ENCODE data around the gene ADAMTSL3.

Gene ADAMTSL3, protein sequence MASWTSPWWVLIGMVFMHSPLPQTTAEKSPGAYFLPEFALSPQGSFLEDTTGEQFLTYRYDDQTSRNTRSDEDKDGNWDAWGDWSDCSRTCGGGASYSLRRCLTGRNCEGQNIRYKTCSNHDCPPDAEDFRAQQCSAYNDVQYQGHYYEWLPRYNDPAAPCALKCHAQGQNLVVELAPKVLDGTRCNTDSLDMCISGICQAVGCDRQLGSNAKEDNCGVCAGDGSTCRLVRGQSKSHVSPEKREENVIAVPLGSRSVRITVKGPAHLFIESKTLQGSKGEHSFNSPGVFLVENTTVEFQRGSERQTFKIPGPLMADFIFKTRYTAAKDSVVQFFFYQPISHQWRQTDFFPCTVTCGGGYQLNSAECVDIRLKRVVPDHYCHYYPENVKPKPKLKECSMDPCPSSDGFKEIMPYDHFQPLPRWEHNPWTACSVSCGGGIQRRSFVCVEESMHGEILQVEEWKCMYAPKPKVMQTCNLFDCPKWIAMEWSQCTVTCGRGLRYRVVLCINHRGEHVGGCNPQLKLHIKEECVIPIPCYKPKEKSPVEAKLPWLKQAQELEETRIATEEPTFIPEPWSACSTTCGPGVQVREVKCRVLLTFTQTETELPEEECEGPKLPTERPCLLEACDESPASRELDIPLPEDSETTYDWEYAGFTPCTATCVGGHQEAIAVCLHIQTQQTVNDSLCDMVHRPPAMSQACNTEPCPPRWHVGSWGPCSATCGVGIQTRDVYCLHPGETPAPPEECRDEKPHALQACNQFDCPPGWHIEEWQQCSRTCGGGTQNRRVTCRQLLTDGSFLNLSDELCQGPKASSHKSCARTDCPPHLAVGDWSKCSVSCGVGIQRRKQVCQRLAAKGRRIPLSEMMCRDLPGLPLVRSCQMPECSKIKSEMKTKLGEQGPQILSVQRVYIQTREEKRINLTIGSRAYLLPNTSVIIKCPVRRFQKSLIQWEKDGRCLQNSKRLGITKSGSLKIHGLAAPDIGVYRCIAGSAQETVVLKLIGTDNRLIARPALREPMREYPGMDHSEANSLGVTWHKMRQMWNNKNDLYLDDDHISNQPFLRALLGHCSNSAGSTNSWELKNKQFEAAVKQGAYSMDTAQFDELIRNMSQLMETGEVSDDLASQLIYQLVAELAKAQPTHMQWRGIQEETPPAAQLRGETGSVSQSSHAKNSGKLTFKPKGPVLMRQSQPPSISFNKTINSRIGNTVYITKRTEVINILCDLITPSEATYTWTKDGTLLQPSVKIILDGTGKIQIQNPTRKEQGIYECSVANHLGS (N-terminal part only)

DNA sequence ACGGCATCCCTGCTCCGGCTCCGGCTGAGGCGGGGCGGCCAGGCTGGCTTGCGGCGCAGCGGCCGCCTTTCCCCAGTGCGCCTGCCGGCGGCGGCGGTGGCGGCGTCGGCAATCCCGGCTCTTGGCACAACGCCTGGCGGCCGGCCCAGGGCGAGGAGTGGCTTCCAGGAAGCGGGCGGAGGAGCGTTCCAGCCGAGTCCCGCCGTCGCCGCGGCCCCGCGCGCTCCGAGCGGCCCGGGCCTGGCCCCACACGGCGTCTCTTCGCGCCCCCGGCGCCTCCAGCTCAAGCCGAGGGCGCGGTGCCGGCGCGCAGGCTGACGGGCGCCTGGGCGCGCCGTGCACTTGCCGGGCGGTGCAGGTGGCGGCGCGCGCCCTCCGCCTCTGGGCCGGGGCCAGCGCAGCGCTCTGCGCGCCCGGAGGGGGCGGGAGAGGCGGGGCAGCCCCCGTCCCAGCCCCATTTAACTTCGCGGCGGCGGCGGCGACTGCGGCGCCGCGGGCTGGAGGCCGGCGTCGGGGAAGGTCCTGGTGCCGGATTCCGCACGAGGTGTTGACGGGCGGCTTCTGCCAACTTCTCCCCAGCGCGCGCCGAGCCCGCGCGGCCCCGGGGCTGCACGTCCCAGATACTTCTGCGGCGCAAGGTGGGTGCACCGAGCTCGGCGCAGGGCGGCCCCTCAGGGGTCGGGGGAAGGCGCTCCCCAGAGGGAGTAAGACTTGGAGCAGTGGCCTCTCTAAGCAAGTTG lies at the start of gene ADAMTSL3:
ADAMTSL3 (plus strand) TSS at position 485 of the 740 bp plus-strand sequence. CDS start 1,639 bp downstream, outside the sequence.
- Histone ChIP-seq H3K27ac (ENCODE audit: low read depth in 2 of 2, low read length in 2 of 2) (no peak within 1 kb of the TSS), H3K9me3 (ENCODE audit: control insufficient read depth in 2 of 2, low read length in 2 of 2) (no peaks in the 10 kb centered on the region), H3K27me3 (ENCODE audit: control insufficient read depth in 2 of 2, insufficient read depth in 2 of 2, low read length in 2 of 2) (peaks cover 0 to 4% of the 10 kb centered on the region in 2 donors), H3K4me3 (ENCODE audit: low read length in 2 of 2) (peak within 1 kb of the TSS; percentile 43 to 55), H3K9ac (ENCODE audit: low read depth in 1 of 2, low read length in 2 of 2) (peak within 1 kb of the TSS in 1 of 2 donors; percentile 8), H3K36me3 (ENCODE audit: control insufficient read depth in 2 of 2, insufficient read depth in 2 of 2, low read length in 2 of 2) (no peaks in the 10 kb centered on the region), H3K4me1 (ENCODE audit: control insufficient read depth in 2 of 2, insufficient read depth in 2 of 2, low read length in 2 of 2) (no peaks in the 10 kb centered on the region)

- Histone ChIP-seq H3K4me3 (ENCODE audit: low read length in 2 of 2) (no peak overlapping the region), H3K9ac (ENCODE audit: low read depth in 1 of 2, low read length in 2 of 2) (no peak overlapping the region), H3K36me3 (ENCODE audit: control insufficient read depth in 2 of 2, insufficient read depth in 2 of 2, low read length in 2 of 2) (no peaks in the 10 kb centered on the region), H3K9me3 (ENCODE audit: control insufficient read depth in 2 of 2, low read length in 2 of 2) (no peaks in the 10 kb centered on the region), H3K27ac (ENCODE audit: low read depth in 2 of 2, low read length in 2 of 2) (no peak overlapping the region), H3K27me3 (ENCODE audit: control insufficient read depth in 2 of 2, insufficient read depth in 2 of 2, low read length in 2 of 2) (no peaks in the 10 kb centered on the region), H3K4me1 (ENCODE audit: control insufficient read depth in 2 of 2, insufficient read depth in 2 of 2, low read length in 2 of 2) (no peaks in the 10 kb centered on the region)
These were observed 49.4 kb upstream of the ADAMTSL3 start for GRCh38 chr15:83604549-83604948.

DNA sequence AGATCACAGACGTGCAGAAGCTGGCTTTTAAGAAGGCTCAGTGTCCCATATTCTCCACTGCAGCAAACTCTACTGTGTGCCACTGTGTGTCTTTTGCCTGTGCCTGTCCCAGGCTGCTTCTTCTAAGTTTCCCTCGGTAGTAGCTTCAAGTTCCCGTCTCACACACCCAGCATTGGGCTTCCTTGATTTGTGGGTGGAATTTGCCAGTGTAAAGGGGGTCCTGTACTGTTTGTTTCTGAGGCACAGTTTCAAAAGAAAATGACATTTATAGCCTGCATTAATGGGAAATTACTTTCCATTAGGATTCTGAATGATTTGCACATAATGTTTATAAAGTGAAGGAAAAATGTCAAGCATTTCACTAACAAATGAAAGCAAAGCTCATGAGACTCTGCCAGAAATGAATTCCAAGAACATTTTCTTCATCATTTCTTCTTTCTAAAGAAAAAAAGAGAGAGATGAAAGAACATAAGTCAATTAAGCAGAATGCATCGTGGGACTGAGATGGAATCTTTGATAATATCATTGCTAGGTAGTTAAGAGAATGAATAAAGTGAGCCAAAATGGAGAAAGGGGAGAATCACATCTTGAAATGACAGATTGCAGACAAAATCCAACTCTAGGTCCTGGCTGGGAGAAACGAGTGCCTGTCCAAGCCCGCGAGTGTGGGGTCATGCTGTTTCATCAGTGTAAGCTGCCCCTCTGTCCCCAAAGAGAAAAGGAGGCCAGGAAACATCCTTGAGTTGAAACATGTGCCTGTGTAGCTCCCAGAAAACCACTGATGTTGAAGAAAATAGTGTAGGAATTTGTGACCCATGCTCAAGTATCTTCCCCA lies 48.6 kb upstream of the ADAMTSL3 start:
- Histone ChIP-seq H3K27me3 (ENCODE audit: control insufficient read depth in 2 of 2, insufficient read depth in 2 of 2, low read length in 2 of 2) (no peaks in the 10 kb centered on the region), H3K27ac (ENCODE audit: low read depth in 2 of 2, low read length in 2 of 2) (no peak overlapping the region), H3K36me3 (ENCODE audit: control insufficient read depth in 2 of 2, insufficient read depth in 2 of 2, low read length in 2 of 2) (no peaks in the 10 kb centered on the region), H3K9ac (ENCODE audit: low read depth in 1 of 2, low read length in 2 of 2) (no peak overlapping the region), H3K4me1 (ENCODE audit: control insufficient read depth in 2 of 2, insufficient read depth in 2 of 2, low read length in 2 of 2) (no peaks in the 10 kb centered on the region), H3K4me3 (ENCODE audit: low read length in 2 of 2) (no peak overlapping the region), H3K9me3 (ENCODE audit: control insufficient read depth in 2 of 2, low read length in 2 of 2) (no peaks in the 10 kb centered on the region)

DNA sequence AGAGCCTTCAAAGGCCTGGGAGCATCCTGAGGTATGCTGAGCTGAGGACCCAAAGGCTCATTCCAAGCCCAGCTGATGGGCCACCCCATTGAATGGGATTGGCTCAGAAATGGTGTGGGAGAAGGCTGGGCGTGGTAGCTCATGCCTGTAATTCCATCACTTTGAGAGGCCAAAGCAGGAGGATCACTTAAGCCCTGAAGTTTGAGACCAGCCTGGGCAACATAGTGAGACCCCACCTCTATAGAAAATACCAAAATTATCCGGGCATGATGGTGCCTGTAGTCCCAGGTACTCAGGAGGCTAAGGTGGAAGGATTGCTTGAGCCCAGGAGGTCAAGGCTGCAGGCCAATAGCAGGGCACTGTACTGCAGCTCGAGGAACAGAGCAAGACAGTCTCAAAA lies 43.8 kb upstream of the ADAMTSL3 start:
- H3K4me3 ChIP-seq (ENCODE audit: low read length in 2 of 2), result no peak overlapping the region
- H3K9me3 ChIP-seq (ENCODE audit: control insufficient read depth in 2 of 2, low read length in 2 of 2), result no peaks in the 10 kb centered on the region
- H3K36me3 ChIP-seq (ENCODE audit: control insufficient read depth in 2 of 2, insufficient read depth in 2 of 2, low read length in 2 of 2), result no peaks in the 10 kb centered on the region
- no peak overlapping the region for H3K27ac ChIP-seq (ENCODE audit: low read depth in 2 of 2, low read length in 2 of 2)
- no peaks in the 10 kb centered on the region for H3K4me1 ChIP-seq (ENCODE audit: control insufficient read depth in 2 of 2, insufficient read depth in 2 of 2, low read length in 2 of 2)
- H3K27me3 ChIP-seq (ENCODE audit: control insufficient read depth in 2 of 2, insufficient read depth in 2 of 2, low read length in 2 of 2), result no peaks in the 10 kb centered on the region
- H3K9ac ChIP-seq (ENCODE audit: low read depth in 1 of 2, low read length in 2 of 2), result no peak overlapping the region

DNA sequence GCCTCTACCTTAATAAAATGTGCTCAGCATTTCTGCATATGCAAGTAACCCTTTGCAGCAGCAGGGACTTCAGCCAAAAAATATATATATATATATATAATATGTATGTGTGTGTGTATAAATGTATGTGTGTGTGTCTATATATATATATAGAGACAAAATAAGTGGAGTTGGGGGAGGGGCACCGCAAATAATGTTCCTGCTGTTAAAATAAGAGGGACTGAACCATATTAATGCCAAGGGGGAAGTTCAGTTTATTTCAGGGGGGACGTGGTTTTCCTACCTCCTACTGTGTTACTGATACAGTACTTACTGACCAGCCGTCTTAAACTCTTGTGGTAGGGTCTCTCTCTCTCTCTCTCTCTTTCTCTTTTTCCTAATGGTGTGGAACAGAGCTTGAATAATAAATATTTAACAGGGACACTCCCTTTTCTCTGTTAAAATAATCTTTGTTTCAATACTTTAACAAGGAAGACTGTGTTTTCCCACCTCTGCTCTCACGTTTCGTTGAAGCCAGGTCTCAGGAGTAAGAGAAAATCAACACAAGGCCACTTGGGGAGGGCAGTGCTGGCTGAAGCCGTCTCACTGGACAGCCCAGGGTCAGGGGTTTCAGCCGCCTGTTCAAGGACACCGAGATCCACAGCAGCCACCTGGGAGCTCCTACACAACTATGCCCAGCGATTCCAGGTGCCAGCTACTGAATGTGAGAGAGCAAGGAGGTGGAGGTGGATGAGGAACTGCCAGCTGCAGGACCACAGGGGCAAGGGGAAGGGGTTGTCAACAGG lies 42.8 kb upstream of the ADAMTSL3 start:
- H3K9me3 ChIP-seq (ENCODE audit: control insufficient read depth in 2 of 2, low read length in 2 of 2), result no peaks in the 10 kb centered on the region
- no peaks in the 10 kb centered on the region for H3K27me3 ChIP-seq (ENCODE audit: control insufficient read depth in 2 of 2, insufficient read depth in 2 of 2, low read length in 2 of 2)
- no peak overlapping the region for H3K9ac ChIP-seq (ENCODE audit: low read depth in 1 of 2, low read length in 2 of 2)
- H3K36me3 ChIP-seq (ENCODE audit: control insufficient read depth in 2 of 2, insufficient read depth in 2 of 2, low read length in 2 of 2), result no peaks in the 10 kb centered on the region
- no peak overlapping the region for H3K27ac ChIP-seq (ENCODE audit: low read depth in 2 of 2, low read length in 2 of 2)
- H3K4me3 ChIP-seq (ENCODE audit: low read length in 2 of 2), result no peak overlapping the region
- H3K4me1 ChIP-seq (ENCODE audit: control insufficient read depth in 2 of 2, insufficient read depth in 2 of 2, low read length in 2 of 2), result no peaks in the 10 kb centered on the region

DNA sequence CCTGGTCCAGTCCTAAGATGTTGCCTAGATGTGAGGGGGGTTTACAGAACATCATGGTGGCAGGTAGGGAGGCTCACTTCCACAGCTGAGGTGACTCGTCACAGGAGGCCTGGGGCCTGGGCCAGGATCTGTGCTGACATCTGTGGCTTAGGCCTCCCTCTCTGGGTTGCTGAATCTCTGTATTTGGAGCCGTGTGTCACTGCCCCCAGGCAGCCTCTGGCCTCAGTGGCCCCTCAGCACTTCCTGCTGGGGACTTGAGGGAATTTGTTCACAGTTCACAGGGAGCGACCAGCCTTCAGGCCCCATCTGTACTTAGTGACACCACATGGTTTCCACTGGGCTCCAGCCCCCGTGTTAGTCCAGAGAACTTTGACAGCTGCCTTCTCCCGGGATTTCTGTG lies 41.7 kb upstream of the ADAMTSL3 start:
- Histone ChIP-seq H3K4me1 (ENCODE audit: control insufficient read depth in 2 of 2, insufficient read depth in 2 of 2, low read length in 2 of 2) (no peaks in the 10 kb centered on the region), H3K27ac (ENCODE audit: low read depth in 2 of 2, low read length in 2 of 2) (no peak overlapping the region), H3K27me3 (ENCODE audit: control insufficient read depth in 2 of 2, insufficient read depth in 2 of 2, low read length in 2 of 2) (no peaks in the 10 kb centered on the region), H3K9me3 (ENCODE audit: control insufficient read depth in 2 of 2, low read length in 2 of 2) (no peaks in the 10 kb centered on the region), H3K36me3 (ENCODE audit: control insufficient read depth in 2 of 2, insufficient read depth in 2 of 2, low read length in 2 of 2) (no peaks in the 10 kb centered on the region), H3K4me3 (ENCODE audit: low read length in 2 of 2) (no peak overlapping the region), H3K9ac (ENCODE audit: low read depth in 1 of 2, low read length in 2 of 2) (no peak overlapping the region)

GRCh38 chr15:83612898-83613635 lies 40.9 kb upstream of the ADAMTSL3 start:
- H3K27me3 ChIP-seq (ENCODE audit: control insufficient read depth in 2 of 2, insufficient read depth in 2 of 2, low read length in 2 of 2), result no peaks in the 10 kb centered on the region
- H3K4me1 ChIP-seq (ENCODE audit: control insufficient read depth in 2 of 2, insufficient read depth in 2 of 2, low read length in 2 of 2), result no peaks in the 10 kb centered on the region
- H3K27ac ChIP-seq (ENCODE audit: low read depth in 2 of 2, low read length in 2 of 2), result no peak overlapping the region
- H3K4me3 ChIP-seq (ENCODE audit: low read length in 2 of 2), result no peak overlapping the region
- H3K9ac ChIP-seq (ENCODE audit: low read depth in 1 of 2, low read length in 2 of 2), result no peak overlapping the region
- H3K36me3 ChIP-seq (ENCODE audit: control insufficient read depth in 2 of 2, insufficient read depth in 2 of 2, low read length in 2 of 2), result no peaks in the 10 kb centered on the region
- H3K9me3 ChIP-seq (ENCODE audit: control insufficient read depth in 2 of 2, low read length in 2 of 2), result no peaks in the 10 kb centered on the region

- Histone ChIP-seq H3K9ac (ENCODE audit: low read depth in 1 of 2, low read length in 2 of 2) (no peak overlapping the region), H3K36me3 (ENCODE audit: control insufficient read depth in 2 of 2, insufficient read depth in 2 of 2, low read length in 2 of 2) (no peaks in the 10 kb centered on the region), H3K9me3 (ENCODE audit: control insufficient read depth in 2 of 2, low read length in 2 of 2) (no peaks in the 10 kb centered on the region), H3K27ac (ENCODE audit: low read depth in 2 of 2, low read length in 2 of 2) (no peak overlapping the region), H3K4me1 (ENCODE audit: control insufficient read depth in 2 of 2, insufficient read depth in 2 of 2, low read length in 2 of 2) (no peaks in the 10 kb centered on the region), H3K27me3 (ENCODE audit: control insufficient read depth in 2 of 2, insufficient read depth in 2 of 2, low read length in 2 of 2) (no peaks in the 10 kb centered on the region), H3K4me3 (ENCODE audit: low read length in 2 of 2) (no peak overlapping the region)
These were observed 40.2 kb upstream of the ADAMTSL3 start for GRCh38 chr15:83613714-83614113.

Data from mucosa of rectum (tissue), 2 donors.